Activated naive CD8-positive, alpha-beta T cell (primary cell): ENCODE results near the gene MTHFS.

ENCODE experiments used
- H3K27ac Mint-ChIP-seq: one replicate; pipeline ENCODE4 v1.8.0; 2021; ENCODE audit warnings: mixed read lengths
- H3K27me3 Mint-ChIP-seq: one replicate; pipeline ENCODE4 v1.8.0; 2021; ENCODE audit warnings: mixed read lengths
- H3K36me3 Mint-ChIP-seq: one replicate; pipeline ENCODE4 v1.8.0; 2021; ENCODE audit warnings: mixed read lengths
- H3K4me1 Mint-ChIP-seq: one replicate; pipeline ENCODE4 v1.8.0; 2021; ENCODE audit warnings: low read depth, mixed read lengths
- H3K4me3 Mint-ChIP-seq: one replicate; pipeline ENCODE4 v1.8.0; 2021; ENCODE audit warnings: mild to moderate bottlenecking, mixed read lengths
- H3K9me3 Mint-ChIP-seq: one replicate; pipeline ENCODE4 v1.8.0; 2021; ENCODE audit warnings: low read depth, mixed read lengths

Gene MTHFS

DNA sequence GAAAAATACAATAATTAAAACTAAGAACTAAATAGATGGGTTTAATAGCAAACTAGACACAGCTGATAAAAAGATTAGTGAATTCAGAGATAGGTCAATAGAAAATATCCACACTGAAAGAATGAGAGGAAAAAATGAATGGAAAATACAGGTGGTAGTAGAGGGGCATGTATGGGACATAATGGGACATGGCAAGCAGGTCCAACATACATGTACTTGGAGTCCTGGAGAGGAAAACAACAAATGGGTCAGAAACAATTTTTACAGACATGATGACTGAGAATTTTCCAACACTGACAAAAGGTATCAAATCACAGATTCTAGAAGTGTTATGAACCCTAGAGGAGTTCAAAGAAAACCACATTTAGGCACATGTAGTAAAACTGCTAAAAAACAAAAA, 68.4 kb downstream of the MTHFS start:
- H3K27ac Mint-ChIP-seq: no peak overlapping the region
- H3K36me3 Mint-ChIP-seq: peaks cover 18% of the 10 kb centered on the region
- peaks cover 12% of the 10 kb centered on the region for H3K4me1 Mint-ChIP-seq
- peaks cover 4% of the 10 kb centered on the region for H3K9me3 Mint-ChIP-seq
- no peaks in the 10 kb centered on the region for H3K27me3 Mint-ChIP-seq
- no peak overlapping the region for H3K4me3 Mint-ChIP-seq

DNA sequence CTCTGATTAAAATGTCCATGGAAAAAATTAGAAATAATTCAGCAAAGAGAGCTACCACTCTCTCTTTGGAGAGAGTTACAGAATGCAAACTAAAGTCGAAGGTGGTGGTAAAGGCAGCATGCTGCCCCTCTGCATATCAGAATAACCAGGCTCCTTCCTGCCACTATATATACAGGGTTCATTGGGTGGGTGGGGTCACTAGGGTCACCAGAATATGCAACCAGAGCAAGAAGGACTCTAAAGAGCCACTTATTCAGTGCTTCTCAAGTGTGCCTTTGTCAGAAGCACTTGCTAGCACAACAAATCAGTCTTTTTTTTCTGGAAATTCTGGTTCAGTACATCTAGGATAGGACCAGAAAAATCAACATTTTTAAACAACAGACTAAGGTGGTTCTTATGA, 70.0 kb downstream of the MTHFS start:
- Mint-ChIP-seq H3K27me3 (no peaks in the 10 kb centered on the region), H3K27ac (no peak overlapping the region), H3K36me3 (peaks cover 19% of the 10 kb centered on the region), H3K4me1 (peaks cover under 1% of the 10 kb centered on the region), H3K4me3 (no peak overlapping the region), H3K9me3 (peaks cover 4% of the 10 kb centered on the region)

DNA sequence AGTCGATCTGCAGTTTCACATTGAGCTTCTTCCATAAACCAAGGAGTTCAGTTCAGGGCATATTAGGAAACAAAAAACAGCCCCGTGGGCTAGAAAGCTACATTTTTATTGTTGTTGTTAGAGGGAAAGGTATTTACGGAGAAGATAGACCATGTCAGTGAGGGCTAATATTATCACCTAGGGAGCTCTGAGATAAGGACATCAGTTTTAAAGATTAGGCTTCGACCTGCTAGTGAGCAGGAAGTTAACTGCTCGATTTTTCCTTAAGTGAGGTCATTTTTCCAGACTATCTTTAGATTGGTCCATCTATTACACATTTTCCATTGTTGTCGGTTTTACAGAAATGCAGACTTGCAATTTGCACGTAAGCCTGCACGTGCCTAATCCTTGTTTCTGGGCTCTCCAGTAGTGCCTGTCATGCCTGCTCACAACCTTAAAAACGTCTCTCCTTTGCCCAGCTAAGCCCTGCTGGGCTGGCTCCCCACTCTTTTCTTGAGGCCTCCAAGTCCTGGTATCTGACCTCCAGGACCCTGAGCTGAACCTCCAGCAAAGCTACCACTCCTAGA, 72.6 kb downstream of the MTHFS start:
- Mint-ChIP-seq H3K9me3 (peaks cover 4% of the 10 kb centered on the region), H3K4me1 (no peaks in the 10 kb centered on the region), H3K27me3 (no peaks in the 10 kb centered on the region), H3K4me3 (no peak overlapping the region), H3K27ac (no peak overlapping the region), H3K36me3 (peaks cover 24% of the 10 kb centered on the region)

DNA sequence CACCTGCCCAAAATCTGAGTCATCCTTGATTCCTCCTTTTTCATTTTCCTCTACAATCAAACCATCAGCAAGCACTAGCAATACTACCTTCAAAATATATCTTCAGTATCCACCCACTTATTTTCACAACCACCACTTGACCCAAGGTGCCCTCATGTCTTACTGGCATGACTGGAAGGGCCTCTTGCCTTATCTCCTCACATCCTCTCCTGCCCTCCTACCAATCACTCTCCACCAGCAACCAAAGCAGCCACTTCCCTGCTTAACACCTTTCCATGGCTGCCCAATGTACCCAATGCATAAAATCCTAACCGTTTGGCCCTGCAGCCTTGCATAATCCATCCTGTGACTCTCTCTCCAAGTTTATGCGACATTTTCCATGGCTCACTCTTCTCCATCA, 76.0 kb downstream of the MTHFS start:
- Mint-ChIP-seq H3K27ac (no peak overlapping the region), H3K36me3 (peaks cover 15% of the 10 kb centered on the region), H3K9me3 (no peaks in the 10 kb centered on the region), H3K4me3 (no peak overlapping the region), H3K27me3 (no peaks in the 10 kb centered on the region), H3K4me1 (no peaks in the 10 kb centered on the region)

DNA sequence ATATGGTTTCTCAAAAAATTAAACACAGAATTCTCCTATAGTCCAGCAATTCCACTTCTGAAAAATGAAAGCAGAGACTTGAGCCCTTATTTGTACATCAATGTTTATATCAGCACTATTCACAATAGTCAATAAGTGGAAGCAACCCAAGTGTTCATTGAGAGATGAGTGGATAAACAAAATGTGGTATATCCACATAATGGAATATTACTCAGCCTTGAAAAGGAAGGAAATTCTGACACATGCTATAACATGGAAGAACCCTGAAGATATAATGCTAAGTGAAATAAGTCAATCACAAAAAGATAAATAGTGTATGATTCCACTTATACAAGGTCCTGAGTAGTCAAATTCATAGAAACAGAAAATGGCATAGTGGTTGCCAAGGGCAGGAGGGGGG, 76.6 kb downstream of the MTHFS start:
- Mint-ChIP-seq H3K9me3 (no peaks in the 10 kb centered on the region), H3K4me1 (no peaks in the 10 kb centered on the region), H3K4me3 (no peak overlapping the region), H3K27ac (no peak overlapping the region), H3K27me3 (no peaks in the 10 kb centered on the region), H3K36me3 (peaks cover 15% of the 10 kb centered on the region)

DNA sequence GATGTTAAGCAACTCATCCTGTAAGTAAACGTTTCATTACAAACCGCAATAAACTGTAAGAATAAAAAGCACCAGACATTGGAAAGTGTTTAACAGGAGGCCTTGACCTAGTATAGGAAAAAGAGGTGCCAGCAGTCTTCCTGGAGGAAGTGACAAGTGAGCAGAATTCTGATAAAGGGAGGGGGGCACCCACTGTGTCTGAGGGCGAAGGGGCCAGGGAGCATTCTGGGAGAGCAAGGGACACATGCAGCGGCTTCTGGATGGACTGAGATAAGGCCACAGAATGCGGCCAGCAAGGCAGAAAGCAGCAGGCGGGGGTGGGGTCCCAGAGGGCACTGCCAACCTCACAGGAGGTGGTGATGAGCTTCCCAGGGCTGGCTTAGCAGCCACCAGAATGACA, 80.2 kb downstream of the MTHFS start:
- Mint-ChIP-seq H3K36me3 (peaks cover 5% of the 10 kb centered on the region), H3K4me1 (no peaks in the 10 kb centered on the region), H3K9me3 (no peaks in the 10 kb centered on the region), H3K27me3 (no peaks in the 10 kb centered on the region), H3K4me3 (no peak overlapping the region), H3K27ac (no peak overlapping the region)

DNA sequence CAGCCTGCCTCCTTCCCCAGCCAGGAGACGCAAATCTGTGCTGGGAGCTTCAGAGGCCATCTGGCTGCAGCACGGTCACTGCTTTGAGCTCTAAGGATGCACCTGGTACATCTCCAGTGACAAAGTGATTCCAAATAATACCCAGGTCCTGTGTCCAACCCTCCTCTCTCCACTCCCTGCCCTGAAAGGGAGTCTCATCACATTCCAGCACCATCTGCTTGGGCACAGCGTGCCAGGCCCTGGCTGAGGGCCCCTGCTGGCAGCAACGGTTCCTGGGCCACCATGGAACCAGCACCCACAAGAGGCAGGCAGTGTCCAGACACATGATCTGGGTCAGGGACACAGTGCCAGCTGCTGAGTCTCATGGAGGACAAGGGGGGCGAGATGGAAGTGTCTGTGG, 81.3 kb downstream of the MTHFS start:
- Mint-ChIP-seq H3K27ac (no peak overlapping the region), H3K36me3 (peaks cover 5% of the 10 kb centered on the region), H3K4me3 (no peak overlapping the region), H3K9me3 (no peaks in the 10 kb centered on the region), H3K4me1 (no peaks in the 10 kb centered on the region), H3K27me3 (no peaks in the 10 kb centered on the region)

DNA sequence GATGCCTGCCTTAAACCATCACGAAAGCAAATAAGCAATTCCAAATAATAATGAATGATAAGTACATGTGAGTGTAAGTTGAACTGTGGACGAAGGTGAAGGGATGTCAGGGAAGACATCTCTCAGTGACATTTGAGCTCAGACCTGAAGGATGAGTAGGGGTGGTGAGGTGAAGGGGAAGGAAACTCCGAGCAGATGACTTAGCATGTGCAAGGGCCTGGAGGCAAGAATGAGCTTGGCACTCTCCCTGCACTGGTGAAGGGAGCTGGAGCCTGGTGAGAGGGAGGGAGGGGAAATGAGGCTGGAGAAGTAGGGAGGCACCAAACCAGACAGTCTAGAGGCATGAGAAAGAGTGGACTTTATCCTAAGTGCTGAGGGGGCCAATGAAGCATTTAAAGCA, 84.3 kb downstream of the MTHFS start:
- H3K4me1 Mint-ChIP-seq: no peaks in the 10 kb centered on the region
- peaks cover 2% of the 10 kb centered on the region for H3K36me3 Mint-ChIP-seq
- H3K9me3 Mint-ChIP-seq: no peaks in the 10 kb centered on the region
- H3K27ac Mint-ChIP-seq: no peak overlapping the region
- H3K4me3 Mint-ChIP-seq: no peak overlapping the region
- no peaks in the 10 kb centered on the region for H3K27me3 Mint-ChIP-seq

DNA sequence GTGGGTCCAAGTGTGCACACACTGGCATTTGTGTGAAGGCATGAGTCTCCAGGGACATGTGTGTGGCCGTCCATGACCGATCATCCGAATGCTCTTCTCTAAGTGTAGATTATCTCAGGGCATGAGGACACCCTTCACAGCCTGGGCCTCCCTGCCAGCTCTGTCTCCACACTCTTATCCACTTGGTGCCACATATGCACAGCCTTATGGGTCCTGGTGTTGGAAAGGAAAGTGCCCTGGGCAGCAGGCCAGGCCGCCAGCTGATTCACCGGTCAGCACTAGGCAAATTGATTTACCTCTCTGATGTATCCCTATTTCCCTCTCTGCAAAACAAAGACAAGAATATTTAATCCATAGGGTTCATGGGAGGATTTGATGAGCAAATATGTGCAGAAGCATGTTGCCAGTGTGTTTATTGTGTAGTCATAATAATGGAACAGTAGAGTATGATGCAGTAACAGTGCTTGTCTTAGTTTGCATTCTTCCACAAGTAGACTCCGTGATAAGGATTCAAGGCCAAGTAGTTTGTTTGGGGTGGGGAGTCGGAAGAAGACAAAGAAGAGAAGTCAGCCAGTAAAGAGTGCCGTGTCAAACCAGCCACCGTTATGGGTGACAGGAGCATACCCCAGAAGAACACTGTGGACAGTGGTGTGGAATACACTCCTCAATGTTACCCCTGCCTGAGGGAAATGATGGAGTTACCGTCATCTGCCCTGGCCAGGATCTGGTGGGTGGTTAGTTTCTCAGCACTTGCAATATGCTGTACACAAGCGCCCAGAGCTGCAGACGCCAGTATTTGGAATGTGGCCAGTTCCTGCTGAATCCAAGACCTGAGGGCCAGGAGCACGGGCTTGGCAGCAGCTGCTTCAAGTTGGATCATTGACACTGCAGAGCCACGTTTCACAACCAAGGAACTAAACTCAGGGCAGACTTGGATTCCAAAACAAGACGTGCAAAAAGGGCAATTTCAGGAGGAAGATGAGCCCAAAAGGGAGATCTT, 85.1 kb downstream of the MTHFS start:
- Mint-ChIP-seq H3K27ac (no peak overlapping the region), H3K36me3 (peaks cover 2% of the 10 kb centered on the region), H3K27me3 (no peaks in the 10 kb centered on the region), H3K4me3 (no peak overlapping the region), H3K9me3 (no peaks in the 10 kb centered on the region), H3K4me1 (no peaks in the 10 kb centered on the region)

DNA sequence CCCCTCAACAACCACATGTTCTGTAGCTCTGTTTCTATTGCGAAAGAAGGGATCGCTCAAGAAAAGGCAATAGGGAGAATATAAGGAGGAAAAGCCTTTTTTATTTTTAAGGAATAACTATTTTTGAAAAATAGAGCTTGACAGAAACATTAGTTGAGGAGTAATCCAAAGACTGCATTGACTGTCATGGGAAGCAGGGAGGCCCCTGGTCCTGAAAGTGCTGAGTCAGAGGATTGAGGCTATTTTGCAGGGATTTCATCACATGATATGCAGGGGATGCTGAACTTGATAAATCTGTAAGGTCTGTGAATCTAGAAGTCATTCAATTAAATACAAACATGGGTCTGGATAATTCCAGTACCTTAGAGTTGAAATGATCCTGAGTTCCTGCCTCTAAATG, 92.0 kb downstream of the MTHFS start:
- no peak overlapping the region for H3K4me3 Mint-ChIP-seq
- H3K36me3 Mint-ChIP-seq: no peaks in the 10 kb centered on the region
- H3K9me3 Mint-ChIP-seq: no peaks in the 10 kb centered on the region
- peaks cover 6% of the 10 kb centered on the region for H3K27me3 Mint-ChIP-seq
- no peak overlapping the region for H3K27ac Mint-ChIP-seq
- no peaks in the 10 kb centered on the region for H3K4me1 Mint-ChIP-seq

DNA sequence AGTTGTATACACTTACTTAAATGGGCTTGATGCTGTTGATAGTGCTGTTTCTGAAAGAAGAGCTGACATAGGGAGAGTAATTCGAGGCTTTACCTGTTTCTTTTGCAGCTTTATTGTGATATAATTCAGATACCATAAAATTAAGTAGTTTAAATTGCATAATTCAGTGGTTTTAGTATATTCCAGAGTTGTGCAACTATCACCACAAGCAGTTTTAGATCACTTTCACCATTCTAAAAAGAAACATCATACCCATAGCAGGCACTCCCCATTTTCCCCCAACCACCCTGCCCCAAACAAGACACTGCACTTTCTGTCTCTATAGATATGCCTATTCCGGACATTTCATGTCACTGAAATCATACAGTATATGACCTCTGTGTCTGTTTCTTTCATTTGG, 98.5 kb downstream of the MTHFS start:
- H3K4me3 Mint-ChIP-seq: no peak overlapping the region
- peaks cover 2% of the 10 kb centered on the region for H3K27me3 Mint-ChIP-seq
- H3K27ac Mint-ChIP-seq: no peak overlapping the region
- no peaks in the 10 kb centered on the region for H3K9me3 Mint-ChIP-seq
- H3K36me3 Mint-ChIP-seq: no peaks in the 10 kb centered on the region
- no peaks in the 10 kb centered on the region for H3K4me1 Mint-ChIP-seq
